GM19238 (cell line): Measurements from ENCODE around the gene KRT81.
"Not testable (repeated sequence)": the region's sequence is repeated elsewhere in the genome, so short reads cannot be mapped to it uniquely, and the experiment has no call there.

ENCODE experiments used
- DNase-seq: peaks from one replicate; pipeline ENCODE4 v3.0.0; 2011; ENCODE audit warnings: low spot score; ENCODE audit not compliant: insufficient read length

KRT81 gene

DNA sequence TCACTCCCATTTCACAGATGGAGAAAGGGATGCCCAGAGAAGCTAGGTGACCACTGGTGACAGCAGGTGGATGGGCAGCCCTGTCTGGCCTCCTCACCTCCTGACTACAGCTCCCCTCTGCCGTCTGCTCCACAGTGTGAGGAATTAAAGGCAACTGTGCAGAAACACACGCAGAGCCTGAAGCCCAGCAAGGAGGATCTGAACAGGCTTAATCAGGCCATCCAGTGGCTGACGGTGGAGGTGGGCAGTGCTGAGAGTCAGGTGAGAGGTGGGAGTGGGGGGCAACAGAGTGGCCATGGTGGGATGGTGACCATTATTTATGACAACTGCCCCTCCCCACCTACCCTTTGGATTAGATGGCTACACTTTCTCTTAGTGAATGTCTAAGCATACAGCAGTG, 15.6 kb downstream of the KRT81 start:
- no peak for DNase-seq

DNA sequence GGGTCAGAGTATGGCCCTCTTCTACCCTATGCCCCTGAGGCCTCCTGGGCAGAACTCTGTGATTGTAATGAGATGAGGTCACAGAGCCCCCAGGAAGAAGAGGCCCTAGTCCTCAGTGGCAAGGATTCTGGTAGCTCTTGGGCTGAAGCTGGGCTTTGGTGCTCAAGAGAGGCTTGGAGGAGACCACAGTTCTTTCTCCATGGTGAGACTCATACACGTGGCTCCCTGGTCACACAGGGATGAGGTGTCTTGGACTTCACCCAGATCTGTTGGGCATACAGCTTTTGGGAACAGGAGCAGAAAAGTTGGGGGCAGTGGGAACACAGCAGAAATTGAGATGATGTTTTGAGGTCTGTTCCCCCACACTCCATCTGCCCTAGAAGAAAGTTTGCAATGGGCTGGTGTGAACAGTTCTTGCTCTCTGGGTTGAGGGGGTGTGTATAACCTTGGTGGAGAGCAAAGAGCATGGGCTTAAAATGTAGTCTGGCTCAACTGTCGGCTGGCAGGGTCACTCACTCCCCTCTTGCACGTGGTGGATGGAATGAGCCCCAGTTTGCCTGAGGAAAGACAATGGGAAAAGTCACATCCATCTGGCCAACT, 16.7 kb downstream of the KRT81 start, which contains the start of gene KRT86:
TSS of gene KRT86 (plus strand) at position 125 of the 600 bp plus-strand sequence. CDS start 27,272 bp downstream, outside the sequence.
- DNase-seq, result no peak

DNA sequence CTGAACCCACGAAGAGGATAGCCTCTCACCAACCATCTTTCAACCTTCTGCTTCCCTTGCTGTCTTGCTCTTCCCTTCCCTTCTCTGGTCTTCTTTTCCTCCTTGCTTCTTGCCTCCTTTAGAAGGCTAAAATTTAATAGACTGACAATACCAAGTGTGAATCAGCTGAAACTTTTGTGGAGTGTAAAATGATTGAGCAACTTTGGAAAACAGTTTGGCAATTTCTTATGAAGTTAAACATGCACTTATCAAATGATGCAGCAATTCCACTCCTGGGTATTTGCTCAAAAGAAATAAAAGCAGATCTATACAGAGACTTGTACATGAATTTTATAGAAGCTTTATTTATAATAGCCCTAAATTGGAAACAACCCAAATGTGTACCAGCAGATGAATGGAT, 20.2 kb downstream of the KRT81 start:
- DNase-seq, result no peak

DNA sequence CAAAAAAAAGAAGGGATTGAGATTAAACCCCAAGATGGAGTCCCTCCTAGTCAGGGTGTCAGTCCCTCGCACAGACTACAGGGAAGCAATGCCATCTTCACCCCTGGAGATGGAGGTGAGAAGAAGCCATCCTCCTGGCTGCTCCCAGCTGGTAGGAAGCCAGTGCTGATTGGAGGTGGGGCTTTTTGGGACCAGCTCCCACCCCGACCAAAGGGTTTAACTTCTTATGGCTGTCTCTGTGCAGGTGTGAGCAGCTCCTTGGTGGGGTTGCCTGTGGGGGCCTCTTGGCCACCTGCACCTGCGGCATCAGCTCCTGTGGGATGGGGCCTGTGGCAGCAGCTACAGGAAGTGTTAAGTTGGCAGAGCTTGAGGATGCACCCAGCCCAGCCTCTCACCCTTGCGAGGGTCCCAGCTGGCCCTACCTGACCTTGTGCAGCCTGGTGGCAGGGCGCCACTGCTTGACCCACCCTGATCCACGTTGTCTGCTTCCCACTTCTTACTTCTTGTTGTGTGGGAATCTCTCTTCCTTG, 20.7 kb downstream of the KRT81 start:
- DNase-seq, result no peak

DNA sequence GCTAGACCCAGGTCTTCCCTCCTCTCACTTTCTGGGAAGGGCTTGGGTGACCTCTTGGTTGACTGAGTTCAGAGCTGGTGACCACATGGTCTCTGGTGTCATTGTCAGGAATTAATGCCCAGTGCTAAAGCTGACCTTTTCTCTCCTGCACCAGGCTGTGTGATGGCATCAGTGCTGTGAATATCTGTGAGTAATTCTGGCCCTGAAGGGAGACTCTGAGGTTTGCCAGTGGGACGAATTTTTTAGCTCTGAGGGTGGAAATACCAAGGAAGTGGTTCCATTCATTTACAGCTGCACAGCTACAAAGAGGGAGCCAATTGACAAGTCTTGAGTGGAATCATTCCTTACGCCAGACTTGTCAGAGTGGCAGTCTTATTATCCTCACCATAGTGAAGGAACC, 23.1 kb downstream of the KRT81 start:
- no peak for DNase-seq

DNA sequence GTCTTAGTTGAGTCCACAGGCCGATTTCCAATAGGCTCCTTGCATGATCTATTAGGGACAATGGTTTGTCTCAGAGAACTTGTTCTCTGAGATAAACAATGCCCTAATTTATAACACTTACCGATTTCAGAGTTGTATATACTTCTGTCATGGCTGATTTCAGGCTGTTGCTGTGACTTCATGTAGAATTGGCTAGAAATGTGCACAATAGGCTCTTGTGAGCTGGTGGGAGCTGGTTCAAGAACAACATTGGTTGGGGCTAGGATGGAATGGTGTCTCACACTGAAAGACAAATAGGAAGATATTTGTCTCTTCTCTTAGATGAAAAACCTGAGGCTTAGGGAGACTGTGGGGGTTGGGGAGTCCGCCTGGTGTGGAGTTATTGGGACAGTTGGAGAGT, 23.6 kb downstream of the KRT81 start:
- no peak for DNase-seq

DNA sequence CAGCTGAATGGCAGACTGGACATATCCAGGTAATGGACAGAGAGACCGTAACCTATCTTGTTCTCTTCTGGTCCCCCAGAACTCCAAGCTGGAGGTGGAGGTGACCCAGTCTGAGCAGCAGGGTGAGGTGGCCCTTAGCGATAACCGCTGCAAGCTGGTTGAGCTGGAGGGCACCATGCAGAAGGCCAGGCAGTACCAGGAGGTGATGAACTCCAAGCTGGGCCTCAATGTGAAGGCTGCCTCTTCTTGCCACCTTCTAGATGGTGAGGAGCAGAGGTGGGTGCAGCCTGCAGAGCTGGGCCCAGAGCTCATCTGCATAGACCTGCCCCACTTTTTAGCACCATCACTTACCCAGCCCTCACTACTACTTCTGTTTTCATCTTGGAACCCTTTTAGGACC, 24.1 kb downstream of the KRT81 start:
- DNase-seq, result no peak

DNA sequence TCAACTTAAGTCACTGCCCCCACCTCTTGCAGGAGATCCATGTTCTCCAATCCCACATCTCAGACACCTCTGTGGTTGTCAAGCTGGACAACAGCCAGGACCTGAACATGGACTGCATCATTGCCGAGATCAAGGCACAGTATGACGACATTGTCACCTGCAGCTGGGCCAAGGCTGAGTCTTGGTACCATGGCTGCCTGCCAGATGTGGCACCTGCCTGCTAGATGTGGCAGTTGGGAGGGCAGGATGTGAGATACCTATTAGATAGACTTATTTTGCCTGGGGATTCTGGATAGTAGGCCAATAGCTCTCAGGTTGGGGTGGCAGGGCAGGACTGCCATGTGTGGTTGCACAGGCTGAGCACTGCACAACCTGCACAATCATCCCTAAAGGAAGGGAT, 24.8 kb downstream of the KRT81 start:
- no peak for DNase-seq

DNA sequence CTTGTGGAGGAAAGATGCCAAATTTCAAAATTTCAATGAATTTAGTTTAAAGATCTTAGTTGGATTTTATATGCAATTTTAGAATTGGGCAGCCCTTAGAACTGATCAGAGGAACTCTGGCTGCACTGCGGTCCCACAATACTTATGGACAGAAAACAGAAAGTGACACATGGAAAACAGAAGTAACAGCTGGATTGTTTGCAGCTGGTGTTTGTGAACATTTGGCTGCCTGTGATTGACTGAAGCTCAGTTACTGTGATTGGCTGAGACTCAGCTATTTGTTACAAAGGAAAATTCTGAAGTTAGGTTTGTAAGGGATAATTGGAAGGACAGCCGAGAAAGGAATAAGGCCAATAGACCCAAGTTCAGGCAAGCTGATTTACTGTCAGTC, 26.9 kb downstream of the KRT81 start:
- DNase-seq, result no peak

DNA sequence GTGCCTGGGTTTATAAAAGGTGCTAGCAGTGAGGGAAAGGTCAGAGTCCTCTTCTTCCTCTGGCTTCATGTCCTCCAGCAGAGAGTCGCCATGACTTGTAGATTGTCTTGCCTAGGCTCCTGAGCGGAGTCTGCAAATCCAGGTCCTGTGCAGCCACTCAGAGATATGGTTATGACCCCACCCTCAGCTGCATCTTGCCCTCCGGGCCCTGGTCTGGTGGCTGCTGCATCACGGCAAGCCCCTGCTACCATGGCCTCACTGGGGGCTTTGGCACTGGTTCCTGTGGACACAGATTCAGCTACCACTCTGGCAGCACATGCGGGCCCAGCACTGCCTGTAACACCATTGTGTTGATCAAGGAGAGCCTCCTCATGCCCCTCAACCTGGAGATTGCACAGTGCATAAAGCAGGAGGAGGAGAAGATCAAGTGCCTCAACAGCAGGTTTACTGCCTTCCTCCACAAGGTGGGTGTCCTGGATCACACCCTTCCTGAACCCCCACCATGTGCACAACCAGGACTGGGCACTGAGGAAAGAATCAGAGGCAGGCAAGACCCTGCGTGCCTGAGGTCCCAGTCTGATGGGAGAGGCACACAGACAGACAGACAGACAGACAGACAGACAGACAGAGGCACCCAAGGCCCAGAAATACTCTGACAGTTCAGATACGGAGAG, 27.4 kb downstream of the KRT81 start:
- DNase-seq, result no peak

DNA sequence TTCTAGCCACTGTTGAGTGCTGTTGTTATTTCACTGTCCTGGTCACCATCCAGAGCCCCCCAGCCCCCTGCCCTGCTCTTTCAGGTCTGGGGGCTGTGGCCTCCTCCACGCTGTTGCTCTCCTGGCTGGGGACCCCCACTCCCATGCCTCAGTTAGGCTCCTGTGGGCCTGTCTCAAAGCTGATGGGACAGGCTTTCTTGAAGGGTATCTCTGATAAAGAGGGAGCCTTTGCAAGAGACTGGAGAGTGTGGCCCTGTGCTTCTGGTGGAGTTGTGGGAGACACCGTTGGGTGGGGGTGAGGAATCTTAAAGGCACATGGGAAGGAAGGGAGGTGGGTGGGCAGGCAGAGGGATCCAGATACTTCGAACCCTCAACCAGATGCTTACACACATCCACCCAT, 29.0 kb downstream of the KRT81 start:
- no peak for DNase-seq

DNA sequence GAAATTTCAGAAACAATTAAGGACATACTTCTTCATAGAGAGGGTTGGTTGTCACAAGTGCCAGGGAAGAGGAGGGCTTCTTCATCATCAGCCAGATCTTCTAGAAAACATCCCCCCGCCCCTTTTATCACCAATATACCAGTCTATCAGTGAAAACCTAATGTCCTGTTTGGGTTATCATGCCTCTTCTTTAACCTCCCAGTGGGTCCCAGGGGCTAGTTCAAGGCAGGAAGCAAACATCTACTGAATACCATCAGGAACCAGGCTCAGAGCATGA, 30.2 kb downstream of the KRT81 start:
- no peak for DNase-seq

DNA sequence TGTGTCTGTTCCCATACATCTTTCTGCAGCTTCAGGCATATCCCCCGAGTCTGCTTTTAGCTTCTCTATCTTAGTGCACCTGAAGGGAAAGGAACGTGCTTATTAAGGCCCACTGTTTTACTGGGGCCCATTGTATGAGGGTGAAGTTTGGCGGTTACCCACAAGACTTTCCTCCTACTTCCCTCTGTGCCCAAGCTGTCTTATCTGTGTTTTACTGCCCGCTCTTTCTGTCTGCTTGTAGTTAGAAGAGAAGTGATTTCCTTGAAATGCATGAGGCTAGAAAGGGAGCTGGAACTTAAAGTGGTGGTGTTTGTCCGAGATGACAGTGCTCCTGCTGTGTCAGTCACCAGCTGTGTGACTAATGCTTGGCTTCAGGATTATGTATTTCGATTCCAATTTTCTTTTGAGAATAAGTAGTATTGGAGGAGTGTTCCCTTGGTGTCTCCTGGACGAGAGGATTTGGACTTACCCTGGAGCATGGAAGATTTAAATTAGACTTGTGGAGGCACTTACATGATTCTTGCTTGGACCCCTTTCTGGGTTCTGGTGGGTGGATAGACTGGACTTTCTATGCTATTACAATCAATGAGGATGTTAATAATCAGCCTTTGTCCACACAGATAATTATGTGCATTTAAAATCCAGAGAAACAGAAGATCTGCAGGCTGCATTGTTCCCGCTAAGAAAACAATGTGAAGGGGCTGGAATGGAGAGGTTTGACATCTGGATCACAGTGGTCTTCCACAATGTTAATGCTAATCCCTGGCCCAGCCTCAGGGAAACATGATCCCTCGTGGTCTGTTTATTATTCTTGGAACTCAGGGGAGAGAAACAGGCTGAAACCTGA, 30.8 kb downstream of the KRT81 start:
- DNase-seq, result no peak

DNA sequence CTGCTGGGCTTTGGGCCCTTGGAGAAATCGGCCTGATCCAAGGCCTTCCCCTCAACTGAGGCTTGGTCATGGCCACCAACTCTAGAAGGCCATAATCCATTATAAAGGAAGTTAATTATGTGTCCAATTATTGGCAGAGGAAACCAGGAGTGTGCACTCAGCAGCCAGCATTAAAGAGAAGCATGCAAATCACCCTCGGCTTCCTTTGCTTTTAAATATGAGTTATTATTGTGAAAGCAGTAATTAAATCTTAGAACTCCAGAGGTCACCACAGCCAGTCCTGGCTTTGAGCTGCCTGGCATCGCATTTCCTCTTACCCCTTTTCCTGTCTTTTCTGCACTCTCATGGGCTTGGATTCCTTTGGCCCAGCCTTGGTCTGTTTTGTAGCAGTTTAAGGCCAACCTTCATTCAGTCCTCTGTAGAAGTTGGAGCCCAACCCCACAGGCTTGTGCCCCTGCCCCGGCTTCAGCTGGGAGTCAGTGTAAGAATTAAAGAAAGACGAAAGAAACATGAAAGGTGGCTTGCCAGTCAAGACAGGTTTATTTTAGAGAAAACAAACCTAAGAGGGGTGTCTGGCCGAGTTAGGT, 31.6 kb downstream of the KRT81 start:
- DNase-seq, result no peak

DNA sequence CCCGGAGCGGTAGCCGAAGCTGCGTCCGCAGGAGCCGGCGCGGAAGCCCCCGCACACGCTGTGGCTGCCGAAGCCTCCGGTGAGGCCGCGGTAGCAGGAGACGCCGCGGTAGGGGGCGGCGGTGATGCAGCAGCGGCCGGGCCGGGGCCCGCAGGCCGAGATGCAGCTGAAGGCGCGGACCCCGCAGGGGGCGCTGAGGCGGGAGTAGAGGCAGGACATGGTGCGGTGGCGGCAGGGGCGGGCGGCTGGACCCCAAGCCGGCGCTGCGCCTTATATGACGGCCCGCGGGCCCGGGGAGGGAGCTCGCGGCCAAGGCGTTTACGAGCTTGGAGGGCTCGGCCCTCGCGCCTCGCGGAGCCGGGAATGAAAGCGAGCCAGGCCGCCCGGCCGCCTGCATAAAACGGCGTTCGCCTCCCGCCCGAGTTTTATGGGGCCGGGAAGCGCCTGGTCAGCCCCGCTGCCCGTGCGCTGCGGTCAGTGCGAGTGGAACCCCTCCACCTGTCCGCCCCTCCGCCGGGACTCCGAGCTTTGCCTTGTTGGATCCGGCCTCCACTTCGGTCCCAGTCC, 32.9 kb downstream of the KRT81 start:
- DNase-seq, result no peak

DNA sequence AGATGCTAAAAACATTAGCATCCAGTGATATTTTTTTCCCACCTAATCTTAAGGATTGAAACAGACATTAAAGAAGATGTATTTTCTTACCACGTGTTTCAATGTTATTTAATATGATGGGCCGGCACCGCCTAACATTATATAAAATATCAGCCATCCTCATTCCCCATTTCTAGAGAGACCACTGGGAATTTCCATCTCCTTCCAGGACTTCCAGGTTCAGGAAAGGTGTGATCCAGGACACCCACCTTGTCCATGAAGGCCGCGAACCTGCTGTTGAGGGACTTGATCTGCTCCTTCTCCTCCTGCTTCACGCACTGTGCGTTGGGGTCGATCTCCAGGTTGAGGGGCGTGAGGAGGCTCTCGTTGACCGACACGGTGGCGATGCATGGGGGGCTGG, 33.4 kb downstream of the KRT81 start:
- DNase-seq, result not testable (repeated sequence)

DNA sequence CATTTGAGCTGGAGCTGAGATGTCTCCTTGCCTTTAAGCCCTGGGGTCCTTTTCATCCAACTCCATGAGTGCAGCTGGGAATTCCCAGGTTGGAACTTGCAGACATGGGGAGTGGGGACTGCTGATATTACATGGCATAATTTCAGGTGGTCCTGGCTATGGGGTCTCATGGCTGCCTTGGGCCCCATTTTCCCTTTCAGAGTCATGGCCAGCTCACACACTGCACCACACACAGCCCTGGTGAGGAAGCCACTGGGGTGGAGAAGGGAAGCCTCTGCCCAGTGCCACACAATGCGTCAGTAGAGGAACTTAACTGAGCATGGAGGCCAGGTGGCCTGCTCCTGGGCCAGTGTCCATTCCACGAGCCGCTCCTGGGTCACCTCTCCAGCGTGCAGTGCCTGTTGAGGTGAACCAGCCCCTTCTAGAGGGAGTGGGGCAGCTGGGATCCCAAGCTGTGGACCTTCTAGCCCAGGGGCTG, 34.2 kb downstream of the KRT81 start:
- no peak for DNase-seq

DNA sequence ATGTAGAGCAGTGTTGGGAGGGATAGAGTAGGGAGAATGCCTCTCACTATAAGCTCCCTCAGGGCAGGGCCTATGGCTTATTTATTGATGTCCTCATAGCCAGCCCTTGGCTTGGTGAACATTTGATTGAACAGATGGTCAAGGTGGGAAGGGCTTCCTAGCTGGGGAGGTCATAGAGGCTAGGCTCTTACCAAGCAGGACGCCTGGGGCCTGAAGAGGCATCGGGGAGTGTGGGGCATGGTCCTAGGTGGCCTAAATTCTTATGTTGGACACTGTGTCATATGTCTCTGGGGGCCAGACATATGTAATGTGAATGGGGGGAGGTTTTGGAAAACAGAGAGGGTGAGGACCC, 34.8 kb downstream of the KRT81 start:
- DNase-seq, result no peak

DNA sequence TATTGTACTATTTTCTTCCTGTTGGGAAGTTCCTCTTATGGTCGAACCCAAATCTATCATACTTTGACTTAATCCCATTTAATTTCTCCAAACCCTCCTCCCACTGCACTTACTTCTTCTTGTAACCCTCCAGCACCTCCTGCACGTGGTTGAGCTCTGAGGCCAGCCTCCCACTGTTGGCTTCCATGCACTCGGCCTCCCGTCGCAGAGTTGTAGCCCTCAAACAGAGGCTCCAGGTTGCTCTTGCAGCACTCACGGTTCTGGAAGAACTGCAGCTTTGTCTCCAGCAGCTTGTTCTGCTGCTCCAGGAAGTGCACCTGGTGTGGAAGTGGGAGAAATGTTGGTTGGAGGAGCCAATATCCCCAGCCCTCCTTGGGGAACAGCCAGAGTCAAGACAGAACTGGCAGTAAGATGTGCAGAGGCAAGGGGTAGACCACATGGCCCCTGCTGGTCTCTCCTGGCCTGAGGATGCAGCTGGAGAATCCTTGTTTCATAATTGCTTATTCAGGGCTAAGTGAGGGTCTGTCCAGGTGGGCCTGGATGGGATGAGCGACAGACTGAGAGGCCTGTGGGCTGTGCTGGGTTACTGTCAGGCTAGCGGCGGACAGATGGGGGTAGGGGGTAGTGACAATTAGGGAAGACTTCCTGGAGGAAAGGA, 35.3 kb downstream of the KRT81 start:
- DNase-seq, result no peak

DNA sequence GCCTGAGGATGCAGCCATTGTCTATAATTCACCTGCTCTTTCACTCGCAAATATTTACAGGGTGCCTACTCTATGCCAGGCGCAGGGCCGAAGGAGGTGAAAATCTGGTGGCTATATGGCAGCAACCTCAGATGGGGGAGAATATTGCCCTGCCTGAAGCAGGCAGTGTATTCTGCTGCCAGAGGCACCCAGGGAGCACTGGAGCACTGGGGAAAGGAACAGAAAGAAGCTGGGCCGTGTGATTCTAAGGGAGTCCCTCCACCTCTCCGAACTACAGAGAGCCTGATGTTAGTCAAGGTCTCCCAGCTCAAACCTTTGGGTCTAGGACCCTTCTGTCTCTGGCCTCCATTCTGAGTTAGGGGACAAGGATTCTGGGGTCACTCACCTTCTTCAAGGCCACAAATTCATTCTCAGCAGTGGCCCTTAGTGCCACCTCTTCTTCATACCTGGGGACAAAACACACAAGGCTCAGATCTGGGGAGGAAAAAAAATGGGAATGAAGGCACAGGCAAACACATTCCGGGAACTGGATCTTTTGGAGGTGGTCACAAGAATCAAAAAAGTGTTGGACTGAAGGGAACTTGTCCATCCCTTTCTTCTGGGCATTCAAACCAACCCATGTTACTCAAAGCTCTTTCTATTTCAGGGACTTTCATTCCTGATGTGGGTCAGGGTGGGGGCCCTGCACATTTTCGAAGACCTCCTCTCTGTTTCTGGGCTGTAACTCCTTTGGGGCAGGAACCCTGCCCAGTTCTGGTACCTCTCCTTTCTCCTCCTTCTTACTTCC, 36.2 kb downstream of the KRT81 start:
- no peak for DNase-seq
